Stomach (tissue), 9 donors: ENCODE results near the gene RPS27A. TPM values are rescaled to one million over a fixed set of nuclear protein-coding genes. Genes with fewer than 3 reads are reported as not detected.
"Not testable (repeated sequence)": the region's sequence is repeated elsewhere in the genome, so short reads cannot be mapped to it uniquely, and the experiment has no call there.

ENCODE experiments used
- DNase-seq, 2 donors: peaks; one replicate each; pipeline versions ENCODE4 v3.0.0 to v3.0.0-alpha.2; 2013 to 2019
- H3K27ac ChIP-seq, 5 donors: fragments of 200-600 bp in 4 of 5; sonication (generic) in 4 of 5; one replicate each; pipeline ENCODE4 v1.5.1; 2013 to 2019; ENCODE audit warnings: mild to moderate bottlenecking in 1 of 5, moderate library complexity in 1 of 5
- H3K27me3 ChIP-seq, 3 donors: fragments of 200-600 bp; sonication (generic); one replicate each; pipeline ENCODE4 v1.5.1; 2017 to 2019; ENCODE audit warnings: mixed run types in 1 of 3
- H3K36me3 ChIP-seq, 4 donors: fragments of 200-600 bp; sonication (generic); 1 replicate in 3 of 4; 2 replicates in 1 of 4; pipeline ENCODE4 v1.5.1; 2016 to 2019
- H3K4me1 ChIP-seq, 4 donors: fragments of 200-600 bp; sonication (generic); one replicate each; pipeline ENCODE4 v1.5.1; 2016 to 2019
- H3K4me3 ChIP-seq, 4 donors: fragments of 200-600 bp; sonication (generic) in 3 of 4; one replicate each; pipeline ENCODE4 v1.5.1; 2016 to 2019; ENCODE audit warnings: mild to moderate bottlenecking in 1 of 4
- H3K9me3 ChIP-seq, 4 donors: fragments of 200-600 bp; sonication (generic); one replicate each; pipeline ENCODE4 v1.5.1; 2016 to 2019
- CTCF ChIP-seq, 7 experiments: fragments of 450-650 bp in 4 of 7; fragments of 200-600 bp in 3 of 7; sonication (generic) in 3 of 7; IDR thresholded peaks; one replicate each; pipeline ENCODE4 v1.5.1; 2016 to 2019; ENCODE audit warnings: antibody characterized with exemption in 7 of 7, control low read depth in 2 of 7, mild to moderate bottlenecking in 1 of 7
- EP300 ChIP-seq: sonication (generic); formaldehyde crosslinking; IDR thresholded peaks from one replicate; pipeline ENCODE4 v1.6.1; 2017; ENCODE audit warnings: antibody characterized with exemption
- POLR2A ChIP-seq, 4 donors: fragments of 450-650 bp; IDR thresholded peaks; one replicate each; pipeline ENCODE4 v1.6.1; 2016; ENCODE audit warnings: antibody characterized with exemption in 4 of 4, control low read depth in 2 of 4, mild to moderate bottlenecking in 1 of 4, moderate library complexity in 1 of 4
- POLR2AphosphoS5 ChIP-seq, 3 donors: sonication (generic); formaldehyde crosslinking; IDR thresholded peaks; one replicate each; pipeline ENCODE4 v1.6.1; 2016; ENCODE audit warnings: antibody characterized with exemption in 3 of 3
- WGBS, 5 donors: extraction: QIAGEN DNeasy Blood & Tissue Kit in 3 of 5; methylation state at CpG; one replicate each; pipeline versions ENCODE4 v1.1.5 to v1.1.7; 2013 to 2018; 5-methylcytosine and 5-hydroxymethylcytosine counted together
- intact Hi-C: fragments of 100-400 bp; cut with DNase I; formaldehyde crosslinking; loops from one replicate; pipeline ENCODE4 v1.15.1; 2023; ENCODE audit warnings: low total_unique reads
- polyA plus RNA-seq, 3 donors: library from polyadenylated mRNA; stranded (reverse); fragments of 200-250 nt; gene quantifications; one replicate each; pipeline ENCODE4 v1.2.3, GENCODE V29; 2013
- total RNA-seq, 5 donors: library from RNA; depleted of rRNA; stranded (reverse); fragments of >200 nt; gene quantifications; one replicate each; pipeline versions ENCODE4 v1.1.0 to v1.2.3, GENCODE V29; 2014 to 2016
- donor health status: healthy with polysubstance abuse.
- donor health status: Bipolar disorder and iron deficiency.
- donor health status: healthy.

RPS27A gene
- total and polyA plus RNA-seq, 8 donors, result 319 to 3,642 (median 1,289) TPM

- WGBS, 5 donors, result 75 to 92% (median 85%) methylated on average over 2 of the region's 2 CpGs
- H3K9me3 ChIP-seq, result no peaks in the 10 kb centered on the region
- no peak overlapping the region for H3K27ac ChIP-seq
- no peaks in the 10 kb centered on the region for H3K27me3 ChIP-seq
- H3K36me3 ChIP-seq, result peaks cover 28 to 81% (median 78%) of the 10 kb centered on the region in 4 donors
- intact Hi-C loops, result no loop called here
- H3K4me1 ChIP-seq, result peaks cover 16 to 25% (median 20%) of the 10 kb centered on the region in 4 donors
- no peak for DNase-seq
- TF ChIP-seq CTCF (IDR thresholded peaks at IDR 0.05), result no peak
- TF ChIP-seq EP300, result no peak
- H3K4me3 ChIP-seq, result no peak overlapping the region
These were observed 4.6 kb downstream of the RPS27A start for GRCh38 chr2:55236992-55237543.

GRCh38 chr2:55239656-55240222, 7.3 kb downstream of the RPS27A start:
- Histone ChIP-seq H3K27me3 (no peaks in the 10 kb centered on the region), H3K4me3 (no peak overlapping the region), H3K27ac (no peak overlapping the region), H3K4me1 (peaks cover under 1 to 9% (median 4%) of the 10 kb centered on the region in 4 donors), H3K9me3 (no peaks in the 10 kb centered on the region), H3K36me3 (peaks cover 22 to 95% (median 93%) of the 10 kb centered on the region in 4 donors)
- DNase-seq, result no peak
- no peak for TF ChIP-seq EP300
- TF ChIP-seq POLR2A (IDR thresholded peaks at IDR 0.05), result no peak
- TF ChIP-seq POLR2AphosphoS5 (IDR thresholded peaks at IDR 0.05), result no peak
- TF ChIP-seq CTCF (IDR thresholded peaks at IDR 0.05), result no peak
- intact Hi-C loops, result no loop called here
- 46 to 59% (median 53%) methylated on average over 4 of the region's 4 CpGs for WGBS, 5 donors

- H3K4me3 ChIP-seq, H3K4me1 ChIP-seq, H3K9me3 ChIP-seq, intact Hi-C loops, H3K27ac ChIP-seq, H3K27me3 ChIP-seq, DNase-seq: not testable (repeated sequence)
- WGBS, 5 donors, result 87 to 94% (median 93%) methylated on average over 8 of the region's 8 CpGs
- peaks cover 10 to 95% (median 93%) of the 10 kb centered on the region in 4 donors for H3K36me3 ChIP-seq
These were observed 9.1 kb downstream of the RPS27A start for GRCh38 chr2:55241582-55241981.

GRCh38 chr2:55242617-55243016, 10.1 kb downstream of the RPS27A start:
- Histone ChIP-seq H3K4me3 (no peak overlapping the region), H3K9me3 (no peaks in the 10 kb centered on the region), H3K4me1 (no peaks in the 10 kb centered on the region), H3K27ac (no peak overlapping the region), H3K27me3 (no peaks in the 10 kb centered on the region), H3K36me3 (peaks cover 5 to 93% (median 93%) of the 10 kb centered on the region in 4 donors)
- no peak for DNase-seq
- 65 to 79% (median 68%) methylated on average over 1 of the region's 1 CpG for WGBS, 5 donors
- intact Hi-C loops, result no loop called here
- TF ChIP-seq POLR2A (IDR thresholded peaks at IDR 0.05) (no peak), POLR2AphosphoS5 (IDR thresholded peaks at IDR 0.05) (no peak), CTCF (IDR thresholded peaks at IDR 0.05) (no peak), EP300 (no peak)

GRCh38 chr2:55245411-55245810, 12.9 kb downstream of the RPS27A start:
- intact Hi-C loops, result no loop called here
- H3K36me3 ChIP-seq, result peaks cover 5 to 91% (median 89%) of the 10 kb centered on the region in 4 donors
- no peak for DNase-seq
- no peak overlapping the region for H3K4me3 ChIP-seq
- H3K9me3 ChIP-seq, result no peaks in the 10 kb centered on the region
- H3K4me1 ChIP-seq, result no peaks in the 10 kb centered on the region
- no peak for TF ChIP-seq POLR2AphosphoS5 (IDR thresholded peaks at IDR 0.05)
- TF ChIP-seq EP300, result no peak
- TF ChIP-seq POLR2A (IDR thresholded peaks at IDR 0.05), result no peak
- TF ChIP-seq CTCF (IDR thresholded peaks at IDR 0.05), result no peak
- H3K27me3 ChIP-seq, result no peaks in the 10 kb centered on the region
- WGBS, 5 donors, result 83 to 86% (median 85%) methylated on average over 5 of the region's 5 CpGs
- H3K27ac ChIP-seq, result no peak overlapping the region
